MM.1S (cell line): ENCODE data around the gene PDE11A.

Experiments used
- DNase-seq: peaks from one replicate; pipeline ENCODE4 v3.0.0-alpha.2; 2015
- H2AFZ ChIP-seq: fragments of 300-600 bp; sonication (generic); 2 replicates; pipeline ENCODE4 v1.6.0; 2016; ENCODE audit warnings: antibody characterized with exemption, low read length
- H3F3A ChIP-seq: fragments of 300-600 bp; sonication (generic); 2 replicates; pipeline ENCODE4 v1.6.1; 2016; ENCODE audit warnings: mild to moderate bottlenecking, antibody characterized with exemption, low read length, moderate library complexity, mixed read lengths; ENCODE audit not compliant: insufficient read depth
- H3K27ac ChIP-seq: fragments of 300-600 bp; sonication (generic); 2 replicates; pipeline ENCODE4 v1.5.1; 2016; ENCODE audit warnings: mild to moderate bottlenecking, low read length
- H3K27me3 ChIP-seq: fragments of 300-600 bp; sonication (generic); replicated peaks from 2 replicates; pipeline ENCODE4 v1.6.0; 2016; ENCODE audit warnings: low read length; ENCODE audit not compliant: insufficient read depth
- H3K36me3 ChIP-seq: fragments of 300-600 bp; sonication (generic); replicated peaks from 2 replicates; pipeline ENCODE4 v1.6.1; 2016; ENCODE audit warnings: mild to moderate bottlenecking, low read length, mixed read lengths; ENCODE audit not compliant: insufficient read depth
- H3K4me1 ChIP-seq: fragments of 300-600 bp; sonication (generic); 2 replicates; pipeline ENCODE4 v1.6.1; 2016; ENCODE audit warnings: low read length, mixed read lengths
- H3K4me2 ChIP-seq: fragments of 300-600 bp; sonication (generic); 2 replicates; pipeline ENCODE4 v1.6.0; 2016; ENCODE audit warnings: low read depth, low read length
- H3K4me3 ChIP-seq: fragments of 300-600 bp; sonication (generic); 2 replicates; pipeline ENCODE4 v1.5.1; 2016; ENCODE audit warnings: low read length, mixed read lengths
- H3K79me2 ChIP-seq: fragments of 300-600 bp; sonication (generic); 2 replicates; pipeline ENCODE4 v1.6.1; 2016; ENCODE audit warnings: mixed run types, low read length, mixed read lengths
- H3K9ac ChIP-seq: fragments of 300-600 bp; sonication (generic); 2 replicates; pipeline ENCODE4 v1.6.1; 2016; ENCODE audit warnings: low read length, mixed read lengths
- H3K9me2 ChIP-seq: fragments of 300-600 bp; sonication (generic); replicated peaks from 2 replicates; pipeline ENCODE4 v1.6.1; 2016; ENCODE audit warnings: mild to moderate bottlenecking, low read length, mixed read lengths; ENCODE audit not compliant: insufficient read depth
- H3K9me3 ChIP-seq: fragments of 300-600 bp; sonication (generic); replicated peaks from 2 replicates; pipeline ENCODE4 v1.6.1; 2016; ENCODE audit warnings: mild to moderate bottlenecking, low read length, mixed read lengths; ENCODE audit not compliant: insufficient read depth
- H4K20me1 ChIP-seq: fragments of 300-600 bp; sonication (generic); 2 replicates; pipeline ENCODE4 v1.6.1; 2016; ENCODE audit warnings: mild to moderate bottlenecking, low read length, moderate library complexity, mixed read lengths; ENCODE audit not compliant: insufficient read depth
- EZH2 ChIP-seq: fragments of 300-600 bp; sonication (generic); optimal IDR thresholded peaks from 2 replicates; pipeline ENCODE3; 2017; ENCODE audit warnings: low read depth, mild to moderate bottlenecking, antibody characterized with exemption, low read length, mixed read lengths
- EZH2phosphoT487 ChIP-seq: fragments of 300-600 bp; sonication (generic); IDR thresholded peaks from 2 replicates; pipeline ENCODE4 v1.6.1; 2018; ENCODE audit warnings: antibody characterized with exemption, low read length
- TF ChIP-seq, protein P1 (sequence below): fragments of 300-600 bp; sonication (generic); IDR thresholded peaks from 2 replicates; pipeline ENCODE4 v1.5.1; 2016; ENCODE audit warnings: antibody characterized with exemption, low read length, mixed read lengths

Gene PDE11A

DNA sequence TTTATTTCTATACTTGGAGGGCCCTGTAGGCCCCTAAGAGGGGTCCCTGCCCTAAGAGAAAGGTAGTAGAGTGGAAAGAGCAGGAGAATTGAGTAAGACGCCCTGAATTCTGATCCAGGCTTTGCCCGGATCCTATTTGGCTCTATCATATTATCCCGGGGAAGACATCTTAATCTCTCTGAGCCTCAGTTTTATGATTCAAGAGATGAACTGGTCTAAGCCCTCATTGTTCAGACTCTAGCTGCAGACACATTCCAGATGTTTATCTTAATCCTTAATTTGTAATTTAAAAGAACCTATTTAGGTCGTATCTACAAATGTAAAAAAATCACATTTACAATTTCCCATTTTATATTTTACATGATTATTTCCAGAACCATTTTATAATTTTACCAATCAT is 459.9 kb downstream of the PDE11A start:
- Histone ChIP-seq H3K4me1 (peaks cover 35% of the 10 kb centered on the region), H3K9me3 (no peaks in the 10 kb centered on the region), H3K9me2 (no peaks in the 10 kb centered on the region), H3K9ac (no peak overlapping the region), H2AFZ (no peak overlapping the region), H3F3A (peaks cover 14% of the 10 kb centered on the region; the same call in 1 of the 2 replicates), H4K20me1 (no peaks in the 10 kb centered on the region), H3K27me3 (no peaks in the 10 kb centered on the region), H3K27ac (peak overlapping the region; percentile 87; the same call in 1 of the 2 replicates), H3K36me3 (no peaks in the 10 kb centered on the region), H3K79me2 (no peaks in the 10 kb centered on the region), H3K4me3 (no peak overlapping the region), H3K4me2 (no peak overlapping the region)
- DNase-seq, result no peak
- TF ChIP-seq, protein P1, sequence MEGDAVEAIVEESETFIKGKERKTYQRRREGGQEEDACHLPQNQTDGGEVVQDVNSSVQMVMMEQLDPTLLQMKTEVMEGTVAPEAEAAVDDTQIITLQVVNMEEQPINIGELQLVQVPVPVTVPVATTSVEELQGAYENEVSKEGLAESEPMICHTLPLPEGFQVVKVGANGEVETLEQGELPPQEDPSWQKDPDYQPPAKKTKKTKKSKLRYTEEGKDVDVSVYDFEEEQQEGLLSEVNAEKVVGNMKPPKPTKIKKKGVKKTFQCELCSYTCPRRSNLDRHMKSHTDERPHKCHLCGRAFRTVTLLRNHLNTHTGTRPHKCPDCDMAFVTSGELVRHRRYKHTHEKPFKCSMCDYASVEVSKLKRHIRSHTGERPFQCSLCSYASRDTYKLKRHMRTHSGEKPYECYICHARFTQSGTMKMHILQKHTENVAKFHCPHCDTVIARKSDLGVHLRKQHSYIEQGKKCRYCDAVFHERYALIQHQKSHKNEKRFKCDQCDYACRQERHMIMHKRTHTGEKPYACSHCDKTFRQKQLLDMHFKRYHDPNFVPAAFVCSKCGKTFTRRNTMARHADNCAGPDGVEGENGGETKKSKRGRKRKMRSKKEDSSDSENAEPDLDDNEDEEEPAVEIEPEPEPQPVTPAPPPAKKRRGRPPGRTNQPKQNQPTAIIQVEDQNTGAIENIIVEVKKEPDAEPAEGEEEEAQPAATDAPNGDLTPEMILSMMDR, result no peak
- TF ChIP-seq EZH2, result no peak

DNA sequence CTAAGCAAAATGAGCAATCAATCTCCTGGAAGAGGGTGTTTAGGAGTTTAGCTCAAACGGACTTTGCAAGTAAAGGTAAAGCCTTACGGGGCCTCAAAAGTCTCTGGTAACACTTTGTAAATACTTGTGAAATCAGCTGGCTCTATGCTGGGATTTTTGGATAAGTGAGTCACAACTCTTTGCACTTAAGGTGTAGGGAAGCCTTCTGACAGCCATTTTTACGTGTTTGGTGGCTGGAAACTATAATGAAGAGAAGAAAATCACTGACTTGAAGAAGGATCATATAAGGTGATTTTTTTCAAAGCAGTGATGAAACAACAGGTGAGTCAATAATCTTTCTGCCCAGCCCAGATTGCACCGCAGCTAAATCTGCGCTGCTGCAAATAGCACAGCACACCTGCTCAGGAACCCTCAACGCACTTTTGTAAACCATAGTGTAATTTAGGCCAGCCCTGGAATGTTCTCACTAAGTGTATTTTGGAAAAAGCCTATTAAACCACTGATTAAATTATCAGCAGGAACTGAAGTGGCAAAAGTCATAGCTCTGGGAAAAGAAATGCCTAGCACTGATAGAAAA is 461.2 kb downstream of the PDE11A start:
- no peaks in the 10 kb centered on the region for H3K27me3 ChIP-seq
- H3K4me2 ChIP-seq, result peak overlapping the region; percentile 66
- TF ChIP-seq EZH2, result no peak
- TF ChIP-seq, protein P1, result no peak
- no peak for TF ChIP-seq EZH2phosphoT487
- H3K4me1 ChIP-seq, result peaks cover 43% of the 10 kb centered on the region
- peak overlapping the region; percentile 55 for H2AFZ ChIP-seq
- H3K4me3 ChIP-seq, result no peak overlapping the region; the same call in 1 of the 2 replicates
- H3K9ac ChIP-seq, result peak overlapping the region; percentile 45
- H4K20me1 ChIP-seq, result no peaks in the 10 kb centered on the region
- no peaks in the 10 kb centered on the region for H3K79me2 ChIP-seq
- no peaks in the 10 kb centered on the region for H3K9me2 ChIP-seq
- DNase-seq, result peak; percentile 71
- peak overlapping the region; percentile 87 for H3K27ac ChIP-seq
- H3K9me3 ChIP-seq, result no peaks in the 10 kb centered on the region
- H3K36me3 ChIP-seq, result no peaks in the 10 kb centered on the region
- H3F3A ChIP-seq, result peaks cover 19% of the 10 kb centered on the region; the same call in 1 of the 2 replicates

DNA sequence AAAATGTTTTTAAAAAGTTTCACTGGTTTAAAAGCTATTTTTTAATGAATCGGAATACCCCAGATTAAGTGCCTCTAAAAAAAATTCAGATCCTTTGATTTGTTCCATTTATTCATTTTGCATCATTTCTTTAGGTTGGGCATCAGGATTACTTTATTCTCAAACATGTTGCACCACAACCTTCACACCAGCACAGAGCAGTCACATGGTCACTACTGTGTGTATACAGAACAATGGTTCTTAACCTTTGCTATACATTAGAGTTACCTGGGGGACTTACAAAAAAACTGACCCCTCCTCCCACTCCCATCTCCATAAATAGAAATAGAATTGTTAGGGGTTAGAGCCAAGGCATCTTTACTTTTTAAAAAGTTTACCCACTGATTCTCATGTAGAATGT is 461.8 kb downstream of the PDE11A start:
- Histone ChIP-seq H4K20me1 (no peaks in the 10 kb centered on the region), H3K79me2 (no peaks in the 10 kb centered on the region), H3K27ac (peak overlapping the region; percentile 87; the same call in 1 of the 2 replicates), H3F3A (peaks cover 19% of the 10 kb centered on the region; the same call in 1 of the 2 replicates), H3K4me2 (peak overlapping the region; percentile 66; the same call in 1 of the 2 replicates), H3K9me3 (no peaks in the 10 kb centered on the region), H3K27me3 (no peaks in the 10 kb centered on the region), H3K9me2 (no peaks in the 10 kb centered on the region), H3K4me1 (peaks cover 47% of the 10 kb centered on the region), H3K36me3 (no peaks in the 10 kb centered on the region), H2AFZ (peak overlapping the region; percentile 55; the same call in 1 of the 2 replicates), H3K4me3 (no peak overlapping the region), H3K9ac (peak overlapping the region; percentile 45; the same call in 1 of the 2 replicates)
- DNase-seq, result no peak
- TF ChIP-seq EZH2, result no peak
- TF ChIP-seq EZH2phosphoT487, result no peak
- TF ChIP-seq, protein P1, result no peak
